Rectal smooth muscle tissue (tissue), 1 donor: Measurements from ENCODE around the gene FBXW8.

ENCODE experiments used
- H3K27ac ChIP-seq: one replicate; pipeline ENCODE4 v1.7.0; 2013; ENCODE audit warnings: low read depth, low read length, inconsistent platforms
- H3K27me3 ChIP-seq: one replicate; pipeline ENCODE4 v1.7.0; 2013; ENCODE audit warnings: low read length; ENCODE audit not compliant: control insufficient read depth, insufficient read depth
- H3K36me3 ChIP-seq: one replicate; pipeline ENCODE4 v1.7.0; 2013; ENCODE audit warnings: low read length; ENCODE audit not compliant: control insufficient read depth, insufficient read depth
- H3K4me1 ChIP-seq: one replicate; pipeline ENCODE4 v1.7.0; 2013; ENCODE audit warnings: low read length; ENCODE audit not compliant: control insufficient read depth, insufficient read depth
- H3K4me3 ChIP-seq: one replicate; pipeline ENCODE4 v1.7.0; 2013; ENCODE audit warnings: low read length
- H3K9ac ChIP-seq: one replicate; pipeline ENCODE4 v1.7.0; 2013; ENCODE audit warnings: low read length

The FBXW8 gene

GRCh38 chr12:116958402-116959197 lies 47.9 kb downstream of the FBXW8 start:
- H3K27me3 ChIP-seq, result no peaks in the 10 kb centered on the region
- no peak overlapping the region for H3K9ac ChIP-seq
- no peak overlapping the region for H3K4me3 ChIP-seq
- H3K4me1 ChIP-seq, result no peaks in the 10 kb centered on the region
- H3K36me3 ChIP-seq, result no peaks in the 10 kb centered on the region
- H3K27ac ChIP-seq, result no peak overlapping the region

GRCh38 chr12:116959198-116959460 lies 48.4 kb downstream of the FBXW8 start:
- Histone ChIP-seq H3K36me3 (peaks cover 2% of the 10 kb centered on the region), H3K4me1 (no peaks in the 10 kb centered on the region), H3K27ac (no peak overlapping the region), H3K27me3 (no peaks in the 10 kb centered on the region), H3K4me3 (no peak overlapping the region), H3K9ac (no peak overlapping the region)

- peaks cover 2% of the 10 kb centered on the region for H3K36me3 ChIP-seq
- H3K27ac ChIP-seq, result no peak overlapping the region
- no peaks in the 10 kb centered on the region for H3K4me1 ChIP-seq
- H3K4me3 ChIP-seq, result no peak overlapping the region
- H3K9ac ChIP-seq, result no peak overlapping the region
- no peaks in the 10 kb centered on the region for H3K27me3 ChIP-seq
These were observed 49.2 kb downstream of the FBXW8 start for GRCh38 chr12:116959845-116960514.

DNA sequence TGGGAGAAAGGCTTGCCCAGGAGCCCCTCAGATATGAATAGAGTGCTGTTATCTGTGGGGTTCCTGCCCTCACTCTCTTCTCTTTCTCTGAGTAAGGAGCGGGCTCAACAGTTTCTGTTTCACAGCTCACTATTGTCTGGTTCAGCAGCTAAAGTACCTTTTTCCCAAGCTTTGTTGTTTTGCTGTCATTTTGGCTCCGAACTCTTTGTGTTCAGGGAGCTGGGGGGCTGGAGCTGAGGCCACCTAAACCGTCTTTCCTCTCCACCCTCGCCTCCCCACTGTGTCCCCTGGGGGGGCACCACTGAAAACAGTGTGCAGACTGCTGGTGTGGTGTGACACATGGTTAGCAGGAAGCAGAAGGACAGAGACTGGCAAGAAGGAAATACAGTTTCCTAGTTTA lies 51.4 kb downstream of the FBXW8 start:
- H3K36me3 ChIP-seq, result peaks cover 2% of the 10 kb centered on the region

GRCh38 chr12:116962783-116963356 lies 52.1 kb downstream of the FBXW8 start:
- Histone ChIP-seq H3K4me1 (no peaks in the 10 kb centered on the region), H3K4me3 (no peak overlapping the region), H3K27ac (no peak overlapping the region)

More for the DNA sequence above, 51.4 kb downstream of the FBXW8 start:
- Histone ChIP-seq H3K27ac (no peak overlapping the region), H3K4me3 (no peak overlapping the region), H3K9ac (no peak overlapping the region), H3K4me1 (no peaks in the 10 kb centered on the region), H3K27me3 (no peaks in the 10 kb centered on the region)

DNA sequence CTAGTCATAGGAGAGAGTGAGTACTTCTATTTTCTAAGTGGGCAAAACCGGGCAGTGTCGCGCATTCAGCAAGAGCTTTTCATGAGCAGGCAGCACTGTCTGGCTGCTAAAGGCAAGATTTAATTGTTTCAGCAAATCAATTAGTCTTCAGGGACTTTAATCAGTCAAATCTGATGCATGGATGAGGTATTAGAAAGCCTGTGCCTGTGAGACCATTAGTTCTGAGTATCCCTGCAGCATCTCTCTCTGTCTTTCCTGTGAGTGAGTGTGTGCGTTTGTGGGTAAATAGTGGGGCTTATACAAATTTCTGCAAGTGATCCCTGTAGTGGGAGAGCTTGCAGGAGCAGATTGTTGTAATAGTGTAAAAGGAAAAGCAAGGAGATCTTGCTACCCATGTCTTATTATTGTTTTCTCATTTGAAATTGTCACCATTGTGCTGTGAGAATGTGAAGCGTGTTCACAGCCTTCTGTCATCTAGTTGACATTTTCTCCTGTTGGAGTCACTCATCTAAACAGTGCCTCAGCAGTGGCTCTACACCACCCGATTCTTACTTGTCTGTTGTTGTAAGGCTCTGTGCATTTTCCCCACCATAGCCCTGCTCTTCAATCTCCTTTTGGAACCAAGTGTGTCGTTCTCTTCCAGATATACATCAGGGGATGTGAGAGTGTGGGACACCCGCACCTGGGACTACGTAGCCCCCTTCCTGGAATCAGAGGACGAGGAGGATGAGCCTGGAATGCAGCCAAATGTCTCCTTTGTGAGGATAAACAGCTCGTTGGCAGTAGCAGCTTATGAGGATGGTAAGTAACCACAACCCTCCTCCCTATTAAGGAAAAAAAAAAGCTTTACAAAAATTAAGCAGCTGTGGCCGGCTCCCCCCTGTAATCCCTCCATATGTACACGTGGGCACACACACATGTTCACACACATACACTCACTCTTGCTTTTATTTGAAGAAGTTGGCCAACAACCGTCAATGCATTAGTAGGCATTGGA lies 53.6 kb downstream of the FBXW8 start:
- Histone ChIP-seq H3K4me3 (no peak overlapping the region), H3K36me3 (peaks cover 2% of the 10 kb centered on the region), H3K27ac (no peak overlapping the region), H3K4me1 (no peaks in the 10 kb centered on the region), H3K9ac (no peak overlapping the region), H3K27me3 (no peaks in the 10 kb centered on the region)

More at GRCh38 chr12:116962783-116963356, 52.1 kb downstream of the FBXW8 start:
- Histone ChIP-seq H3K27me3 (no peaks in the 10 kb centered on the region), H3K9ac (no peak overlapping the region), H3K36me3 (peaks cover 2% of the 10 kb centered on the region)

GRCh38 chr12:116968986-116969385 lies 58.2 kb downstream of the FBXW8 start:
- H3K4me1 ChIP-seq, result no peaks in the 10 kb centered on the region
- no peak overlapping the region for H3K9ac ChIP-seq
- no peak overlapping the region for H3K27ac ChIP-seq
- H3K36me3 ChIP-seq, result peaks cover 3% of the 10 kb centered on the region
- H3K27me3 ChIP-seq, result no peaks in the 10 kb centered on the region
- H3K4me3 ChIP-seq, result no peak overlapping the region

DNA sequence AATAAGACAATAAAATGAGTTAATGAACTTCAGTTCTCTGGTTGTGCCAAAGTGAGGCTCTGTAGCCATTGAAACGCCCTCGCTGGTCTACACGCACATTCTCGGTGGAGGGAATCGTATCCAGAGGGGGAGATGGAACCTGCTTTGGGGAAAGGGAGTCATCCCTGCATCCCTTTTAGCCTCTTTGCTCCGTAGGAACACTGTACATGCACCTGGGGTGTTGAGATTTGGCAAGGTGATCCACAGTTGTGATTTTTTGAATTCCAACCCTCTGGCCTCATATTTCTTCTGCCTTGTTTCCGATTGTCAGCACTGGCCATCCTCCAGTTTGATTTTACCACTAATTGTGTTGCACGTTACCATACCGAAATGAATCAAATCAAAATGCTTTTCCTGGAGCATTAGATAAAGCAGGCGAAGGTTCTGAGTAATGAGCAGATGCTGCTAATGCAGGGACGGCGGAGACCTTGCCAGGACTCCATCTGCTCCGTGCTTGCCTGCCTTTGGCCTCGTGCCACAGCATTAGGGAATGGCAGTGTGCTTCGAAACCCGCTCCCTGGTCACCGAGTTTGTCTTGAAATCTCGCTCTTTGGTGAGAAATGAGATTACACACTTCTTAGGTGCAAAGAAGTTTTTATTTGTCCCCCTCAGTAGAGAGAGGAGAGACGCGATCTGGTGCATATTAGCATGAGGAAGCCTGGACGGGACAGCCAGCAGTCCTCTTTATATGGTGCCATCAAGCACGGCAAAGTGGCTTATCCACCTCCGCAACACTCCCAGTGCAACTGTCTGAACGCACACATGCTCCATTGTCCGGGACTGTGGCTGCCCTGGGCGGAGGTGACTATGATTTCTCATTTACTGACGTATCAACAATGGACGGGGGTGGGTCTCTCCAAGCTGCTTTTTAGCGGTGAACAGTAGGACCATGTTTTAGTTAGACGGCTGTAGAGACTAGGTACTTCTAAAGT lies 59.1 kb downstream of the FBXW8 start:
- Histone ChIP-seq H3K4me1 (no peaks in the 10 kb centered on the region), H3K9ac (no peak overlapping the region), H3K27ac (no peak overlapping the region), H3K27me3 (no peaks in the 10 kb centered on the region), H3K4me3 (no peak overlapping the region), H3K36me3 (peaks cover 3% of the 10 kb centered on the region)

GRCh38 chr12:116971222-116971621 lies 60.5 kb downstream of the FBXW8 start:
- no peaks in the 10 kb centered on the region for H3K27me3 ChIP-seq
- no peak overlapping the region for H3K4me3 ChIP-seq
- peaks cover 3% of the 10 kb centered on the region for H3K36me3 ChIP-seq
- no peak overlapping the region for H3K27ac ChIP-seq
- H3K9ac ChIP-seq, result no peak overlapping the region
- no peaks in the 10 kb centered on the region for H3K4me1 ChIP-seq

DNA sequence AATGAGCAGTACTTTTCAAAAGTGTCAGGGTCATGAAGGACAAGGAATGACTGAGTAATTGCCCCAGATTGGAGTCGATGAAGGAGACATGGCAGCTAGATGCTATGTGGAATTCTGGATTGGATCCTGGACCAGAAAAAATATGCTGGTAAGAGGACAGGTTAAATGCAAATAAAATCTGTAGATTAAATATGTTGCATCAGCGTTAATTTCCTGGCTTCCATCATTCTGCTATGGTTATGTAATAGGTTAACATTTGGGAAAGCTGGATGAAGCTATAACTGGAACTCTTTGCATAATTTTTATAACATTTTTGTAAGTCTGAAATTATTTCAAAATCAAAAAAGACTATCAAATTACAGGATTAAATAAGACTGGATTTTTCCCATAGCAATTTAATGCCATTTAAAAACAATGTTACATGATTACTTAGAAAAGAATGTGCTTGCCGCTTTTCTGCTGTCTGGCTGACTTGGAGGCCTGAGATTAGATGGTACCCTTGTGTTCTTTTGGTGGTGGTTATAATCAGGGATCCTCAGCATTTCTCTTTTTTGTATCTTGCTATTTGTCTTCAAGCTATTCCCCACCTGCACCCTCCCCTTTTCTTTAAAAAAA lies 65.1 kb downstream of the FBXW8 start:
- Histone ChIP-seq H3K27me3 (no peaks in the 10 kb centered on the region), H3K4me1 (no peaks in the 10 kb centered on the region), H3K4me3 (no peak overlapping the region), H3K36me3 (no peaks in the 10 kb centered on the region), H3K27ac (no peak overlapping the region), H3K9ac (no peak overlapping the region)
